Ovary (tissue), 9 donors: ENCODE measurements around the gene TP53BP1. TPM values are rescaled to one million over a fixed set of nuclear protein-coding genes. Genes with fewer than 3 reads are reported as not detected.

ENCODE experiments used
- DNase-seq, 5 donors: peaks; one replicate each; pipeline ENCODE4 v3.0.0-alpha.2; 2019 to 2020
- H3K27ac ChIP-seq, 2 donors: fragments of 200-600 bp; one replicate each; pipeline versions ENCODE4 v1.5.1 to v1.8.0; 2019 to 2022
- H3K27me3 ChIP-seq: fragments of 200-600 bp; one replicate; pipeline ENCODE4 v1.8.0; 2022
- H3K36me3 ChIP-seq: fragments of 200-600 bp; sonication (generic); one replicate; pipeline ENCODE4 v1.5.1; 2019
- H3K4me1 ChIP-seq: one replicate; pipeline ENCODE4 v1.8.1; 2013; ENCODE audit warnings: mild to moderate bottlenecking, moderate library complexity; ENCODE audit not compliant: insufficient read depth
- H3K4me3 ChIP-seq: fragments of 200-600 bp; sonication (generic); one replicate; pipeline ENCODE4 v1.5.1; 2017
- H3K9me3 ChIP-seq, 2 donors: fragments of 200-600 bp in 1 of 2; sonication (generic) in 1 of 2; one replicate each; pipeline versions ENCODE4 v1.5.1 to v1.8.1; 2013 to 2019; ENCODE audit warnings: mild to moderate bottlenecking in 1 of 2, moderate library complexity in 1 of 2
- CTCF ChIP-seq, 3 donors: fragments of 450-650 bp in 2 of 3; fragments of 200-600 bp in 1 of 3; IDR thresholded peaks; one replicate each; pipeline versions ENCODE4 v1.5.1 to v1.8.0; 2016 to 2022; ENCODE audit warnings: antibody characterized with exemption in 3 of 3, mild to moderate bottlenecking in 1 of 3
- EP300 ChIP-seq: sonication (generic); formaldehyde crosslinking; IDR thresholded peaks from one replicate; pipeline ENCODE4 v1.6.1; 2017; ENCODE audit warnings: antibody characterized with exemption
- POLR2A ChIP-seq: fragments of 450-650 bp; IDR thresholded peaks from one replicate; pipeline ENCODE4 v1.6.1; 2017; ENCODE audit warnings: antibody characterized with exemption, mild to moderate bottlenecking, moderate library complexity
- WGBS, 3 donors: extraction: QIAGEN DNeasy Blood & Tissue Kit in 1 of 3; methylation state at CpG; one replicate each; pipeline versions ENCODE4 v1.1.5 to v1.1.7; 2013 to 2017; 5-methylcytosine and 5-hydroxymethylcytosine counted together
- intact Hi-C, 4 donors: fragments of 100-400 bp; cut with DNase I; formaldehyde crosslinking; loops; one replicate each; pipeline versions ENCODE4 v1.11.0 to v1.15.1; 2022 to 2023
- polyA plus RNA-seq, 2 donors: library from polyadenylated mRNA; stranded (reverse); fragments of 200-250 nt in 1 of 2; fragments of 350-450 nt in 1 of 2; fragmentation: Illumina TruSeq in 1 of 2; extraction: RNeasy Lipid Tissue Mini Kit (QIAGEN cat#74804) in 1 of 2; gene quantifications; one replicate each; pipeline ENCODE4 v1.2.3, GENCODE V29; 2013 to 2014
- total RNA-seq, 7 donors: library from RNA; depleted of rRNA in 2 of 7; stranded (reverse); fragments of >200 nt in 2 of 7; fragmentation: NEBNext Ultra II Directional in 3 of 7; extraction: Animal tissue kit (Norgen Biotek cat#: 25700) in 3 of 7; gene quantifications; one replicate each; pipeline versions ENCODE4 v1.1.0 to v1.2.4, GENCODE V29; 2016 to 2023
- donor health status: DM: no; HTN: no; CAD: no; lungs with moderate emphysema.
- donor health status: DM: no; HTN: no; CAD: no.
- donor health status: Bipolar disorder and iron deficiency.
- donor health status: DM: yes; HTN: yes; CAD: no.
- donor health status: DM: no; HTN: no; CAD: no.
- donor health status: DM: yes; HTN: yes; CAD: no.

TP53BP1 gene
- total and polyA plus RNA-seq, 9 donors: 14.5 to 72.1 (median 47.6) TPM

- Histone ChIP-seq H3K9me3 (no peaks in the 10 kb centered on the region), H3K4me1 (no peaks in the 10 kb centered on the region), H3K27me3 (no peaks in the 10 kb centered on the region), H3K4me3 (no peak overlapping the region), H3K36me3 (no peaks in the 10 kb centered on the region), H3K27ac (no peak overlapping the region)
- TF ChIP-seq POLR2A: no peak
- TF ChIP-seq EP300: no peak
- no peak for TF ChIP-seq CTCF (IDR thresholded peaks at IDR 0.05)
- DNase-seq: no peak
- intact Hi-C loops: no loop called here
- 51 to 66% (median 60%) methylated on average over 5 of the region's 5 CpGs for WGBS, 3 donors
Measured at GRCh38 chr15:43410572-43411214, 82.3 kb downstream of the TP53BP1 start.

GRCh38 chr15:43408789-43409188 lies 84.2 kb downstream of the TP53BP1 start:
- Histone ChIP-seq H3K27ac (no peak overlapping the region), H3K4me3 (no peak overlapping the region), H3K36me3 (no peaks in the 10 kb centered on the region), H3K27me3 (no peaks in the 10 kb centered on the region), H3K4me1 (no peaks in the 10 kb centered on the region), H3K9me3 (no peaks in the 10 kb centered on the region)
- no peak for TF ChIP-seq POLR2A
- no peak for TF ChIP-seq EP300
- no peak for TF ChIP-seq CTCF (IDR thresholded peaks at IDR 0.05)
- intact Hi-C loops: no loop called here
- 37 to 60% (median 51%) methylated on average over 4 of the region's 4 CpGs for WGBS, 3 donors
- DNase-seq: no peak

- no peak for TF ChIP-seq CTCF (IDR thresholded peaks at IDR 0.05)
- no peak for TF ChIP-seq EP300
- Histone ChIP-seq H3K9me3 (no peaks in the 10 kb centered on the region), H3K27ac (no peak overlapping the region), H3K27me3 (no peaks in the 10 kb centered on the region), H3K4me1 (no peaks in the 10 kb centered on the region), H3K4me3 (no peak overlapping the region), H3K36me3 (no peaks in the 10 kb centered on the region)
- WGBS, 3 donors: 87 to 92% (median 91%) methylated on average over 2 of the region's 2 CpGs
- intact Hi-C loops: no loop called here
- no peak for DNase-seq
Measured at GRCh38 chr15:43406808-43407207, 86.1 kb downstream of the TP53BP1 start.

- H3K4me1 ChIP-seq: no peaks in the 10 kb centered on the region
- H3K27ac ChIP-seq: no peak overlapping the region
- H3K4me3 ChIP-seq: no peak overlapping the region
- H3K9me3 ChIP-seq: no peaks in the 10 kb centered on the region
- no peaks in the 10 kb centered on the region for H3K27me3 ChIP-seq
- no peak for TF ChIP-seq CTCF (IDR thresholded peaks at IDR 0.05)
- no peak for TF ChIP-seq POLR2A
- TF ChIP-seq EP300: no peak
- 58 to 60% (median 60%) methylated on average over 2 of the region's 2 CpGs for WGBS, 3 donors
- DNase-seq: no peak
- intact Hi-C loops: no loop called here
- H3K36me3 ChIP-seq: no peaks in the 10 kb centered on the region
Measured at GRCh38 chr15:43406189-43406588, 86.8 kb downstream of the TP53BP1 start.
